ENCODE data around the gene RRP36. TPM values are rescaled to one million over a fixed set of nuclear protein-coding genes. Genes with fewer than 3 reads are reported as not detected.
A peak's percentile ranks its signal among the peaks of the same experiment; 100 is the strongest.

The RRP36 gene
- polyA plus RNA-seq, 1 donor from 2014 or later = 79.2 TPM

DNA sequence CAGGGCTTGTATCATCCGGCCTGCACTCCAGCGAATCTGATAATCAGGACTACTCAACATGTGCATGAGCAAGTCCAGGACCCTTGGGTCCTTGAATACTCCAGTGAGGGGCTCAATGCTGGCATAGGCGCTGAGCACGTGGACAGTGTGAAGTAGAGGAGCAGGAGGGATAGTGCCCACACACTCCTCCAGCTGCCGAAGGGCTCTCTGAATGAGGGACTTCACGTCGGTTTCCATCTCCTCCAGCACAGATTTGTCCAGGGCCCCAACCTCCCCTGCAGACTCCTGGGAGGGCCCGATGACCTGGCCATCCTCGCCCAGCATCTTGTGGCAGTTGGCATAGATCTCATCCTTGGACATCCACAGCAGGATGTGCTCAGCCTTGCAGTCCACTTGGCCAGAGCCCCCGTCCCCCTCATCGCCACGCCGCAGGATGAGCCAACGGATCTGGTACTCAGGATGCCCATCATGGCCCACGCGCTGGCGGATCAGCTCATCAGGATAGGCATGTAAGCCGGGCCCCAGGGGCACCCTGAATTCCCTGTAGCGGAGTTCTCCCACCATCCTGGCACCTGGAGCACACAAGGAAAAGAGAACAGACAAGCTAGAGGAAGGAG lies 30.9 kb downstream of the RRP36 start:
- no peak overlapping the region for H3K4me2 ChIP-seq (ENCODE audit: low read length)
- no peaks in the 10 kb centered on the region for H3F3A ChIP-seq (ENCODE audit: insufficient read depth, low read length, poor library complexity, severe bottlenecking)
- H3K9me3 ChIP-seq (ENCODE audit: low read length) = no peaks in the 10 kb centered on the region
- H4K20me1 ChIP-seq (ENCODE audit: insufficient read depth) = no peaks in the 10 kb centered on the region
- no peaks in the 10 kb centered on the region for H3K9me2 ChIP-seq (ENCODE audit: insufficient read depth, low read length)
- no peak overlapping the region for H2AFZ ChIP-seq (ENCODE audit: low read depth, low read length)
- no peak overlapping the region for H3K27ac ChIP-seq (ENCODE audit: low read length)
- peak overlapping the region; percentile 76 for H3K4me3 ChIP-seq (ENCODE audit: low read length)
- no peaks in the 10 kb centered on the region for H3K27me3 ChIP-seq (ENCODE audit: insufficient read depth, low read depth, low read length)
- no peaks in the 10 kb centered on the region for H3K79me2 ChIP-seq (replicated peaks; ENCODE audit: insufficient read depth, low read length)
- TF ChIP-seq POLR2AphosphoS5 (IDR thresholded peaks at IDR 0.05) = no peak
- no peak for TF ChIP-seq TAF1 (IDR thresholded peaks at IDR 0.05; ENCODE audit: low read depth)
- no peak for TF ChIP-seq EZH2 (IDR thresholded peaks at IDR 0.05; ENCODE audit: borderline replicate concordance, insufficient read depth, low read length, poor library complexity, severe bottlenecking)
- TF ChIP-seq, protein P1, sequence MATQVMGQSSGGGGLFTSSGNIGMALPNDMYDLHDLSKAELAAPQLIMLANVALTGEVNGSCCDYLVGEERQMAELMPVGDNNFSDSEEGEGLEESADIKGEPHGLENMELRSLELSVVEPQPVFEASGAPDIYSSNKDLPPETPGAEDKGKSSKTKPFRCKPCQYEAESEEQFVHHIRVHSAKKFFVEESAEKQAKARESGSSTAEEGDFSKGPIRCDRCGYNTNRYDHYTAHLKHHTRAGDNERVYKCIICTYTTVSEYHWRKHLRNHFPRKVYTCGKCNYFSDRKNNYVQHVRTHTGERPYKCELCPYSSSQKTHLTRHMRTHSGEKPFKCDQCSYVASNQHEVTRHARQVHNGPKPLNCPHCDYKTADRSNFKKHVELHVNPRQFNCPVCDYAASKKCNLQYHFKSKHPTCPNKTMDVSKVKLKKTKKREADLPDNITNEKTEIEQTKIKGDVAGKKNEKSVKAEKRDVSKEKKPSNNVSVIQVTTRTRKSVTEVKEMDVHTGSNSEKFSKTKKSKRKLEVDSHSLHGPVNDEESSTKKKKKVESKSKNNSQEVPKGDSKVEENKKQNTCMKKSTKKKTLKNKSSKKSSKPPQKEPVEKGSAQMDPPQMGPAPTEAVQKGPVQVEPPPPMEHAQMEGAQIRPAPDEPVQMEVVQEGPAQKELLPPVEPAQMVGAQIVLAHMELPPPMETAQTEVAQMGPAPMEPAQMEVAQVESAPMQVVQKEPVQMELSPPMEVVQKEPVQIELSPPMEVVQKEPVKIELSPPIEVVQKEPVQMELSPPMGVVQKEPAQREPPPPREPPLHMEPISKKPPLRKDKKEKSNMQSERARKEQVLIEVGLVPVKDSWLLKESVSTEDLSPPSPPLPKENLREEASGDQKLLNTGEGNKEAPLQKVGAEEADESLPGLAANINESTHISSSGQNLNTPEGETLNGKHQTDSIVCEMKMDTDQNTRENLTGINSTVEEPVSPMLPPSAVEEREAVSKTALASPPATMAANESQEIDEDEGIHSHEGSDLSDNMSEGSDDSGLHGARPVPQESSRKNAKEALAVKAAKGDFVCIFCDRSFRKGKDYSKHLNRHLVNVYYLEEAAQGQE (IDR thresholded peaks at IDR 0.05; ENCODE audit: borderline replicate concordance) = no peak
- no peak for TF ChIP-seq EP300 (conservative IDR thresholded peaks at IDR 0.05; ENCODE audit: poor library complexity, severe bottlenecking)
- no peak for TF ChIP-seq CTCF (IDR thresholded peaks at IDR 0.05; ENCODE audit: poor library complexity, severe bottlenecking)
- no peak for TF ChIP-seq MXI1 (conservative IDR thresholded peaks at IDR 0.05; ENCODE audit: poor library complexity, severe bottlenecking)
- no peak for TF ChIP-seq RAD21 (conservative IDR thresholded peaks at IDR 0.05)
- TF ChIP-seq SMC3 (conservative IDR thresholded peaks at IDR 0.05; ENCODE audit: poor library complexity) = no peak
- no peak overlapping the region for H3K9ac ChIP-seq (ENCODE audit: low read length)
- no peaks in the 10 kb centered on the region for H3K36me3 ChIP-seq (ENCODE audit: insufficient read depth, low read length)

GRCh38 chr6:43052842-43053544 lies 31.6 kb downstream of the RRP36 start:
- Histone ChIP-seq H3K27me3 (ENCODE audit: insufficient read depth, low read depth, low read length) (no peaks in the 10 kb centered on the region), H2AFZ (ENCODE audit: low read depth, low read length) (peak overlapping the region; percentile 23), H3K27ac (ENCODE audit: low read length) (peak overlapping the region; percentile 72), H3K9me3 (ENCODE audit: low read length) (no peaks in the 10 kb centered on the region), H3K4me2 (ENCODE audit: low read length) (peak overlapping the region; percentile 77), H3K79me2 (replicated peaks; ENCODE audit: insufficient read depth, low read length) (no peaks in the 10 kb centered on the region), H3K9ac (ENCODE audit: low read length) (peak overlapping the region; percentile 88), H3K9me2 (ENCODE audit: insufficient read depth, low read length) (no peaks in the 10 kb centered on the region), H3K36me3 (ENCODE audit: insufficient read depth, low read length) (no peaks in the 10 kb centered on the region), H3F3A (ENCODE audit: insufficient read depth, low read length, poor library complexity, severe bottlenecking) (no peaks in the 10 kb centered on the region), H4K20me1 (ENCODE audit: insufficient read depth) (no peaks in the 10 kb centered on the region), H3K4me3 (ENCODE audit: low read length) (peak overlapping the region; percentile 76)
- no peak for TF ChIP-seq RAD21 (conservative IDR thresholded peaks at IDR 0.05)
- no peak for TF ChIP-seq SMC3 (conservative IDR thresholded peaks at IDR 0.05; ENCODE audit: poor library complexity)
- no peak for TF ChIP-seq MXI1 (conservative IDR thresholded peaks at IDR 0.05; ENCODE audit: poor library complexity, severe bottlenecking)
- TF ChIP-seq POLR2AphosphoS5 (IDR thresholded peaks at IDR 0.05) = no peak
- no peak for TF ChIP-seq EP300 (conservative IDR thresholded peaks at IDR 0.05; ENCODE audit: poor library complexity, severe bottlenecking)

Measured in neural cell (in vitro differentiated cells).